Liver (tissue), 3 donors: ENCODE data around the gene SELENOV.

ENCODE experiments used
- EGR1 ChIP-seq, 2 donors: IDR thresholded peaks; 2 replicates each; pipeline ENCODE4 v1.6.1; 2016 to 2018; ENCODE audit warnings: antibody characterized with exemption in 2 of 2, low read depth in 2 of 2
- FOXA1 ChIP-seq: IDR thresholded peaks from 2 replicates; pipeline ENCODE4 v1.6.1; 2016; ENCODE audit warnings: antibody characterized with exemption
- HNF4G ChIP-seq: IDR thresholded peaks from 2 replicates; pipeline ENCODE4 v1.6.1; 2016; ENCODE audit warnings: antibody characterized with exemption
- RXRA ChIP-seq, 2 donors: IDR thresholded peaks; 2 replicates each; pipeline ENCODE4 v1.6.1; 2017 to 2018; ENCODE audit warnings: antibody characterized with exemption in 2 of 2, mild to moderate bottlenecking in 1 of 2
- SP1 ChIP-seq: IDR thresholded peaks from 2 replicates; pipeline ENCODE4 v1.6.1; 2018; ENCODE audit warnings: antibody characterized with exemption, mild to moderate bottlenecking
- TAF1 ChIP-seq: conservative IDR thresholded peaks from 2 replicates; pipeline ENCODE4 v1.6.1; 2016; ENCODE audit warnings: antibody characterized with exemption, mild to moderate bottlenecking
- TF ChIP-seq, protein P1 (sequence below): fragments of 150-350 bp; IDR thresholded peaks from 2 replicates; pipeline ENCODE4 v1.5.1; 2017; ENCODE audit warnings: improper control_type of control experiment, low read depth, low read length; ENCODE audit not compliant: missing input control
- TF ChIP-seq, protein P2 (sequence below): IDR thresholded peaks from 2 replicates; pipeline ENCODE4 v1.6.1; 2016; ENCODE audit warnings: antibody characterized with exemption
- donor health status: healthy.
- donor health status: healthy.

DNA sequence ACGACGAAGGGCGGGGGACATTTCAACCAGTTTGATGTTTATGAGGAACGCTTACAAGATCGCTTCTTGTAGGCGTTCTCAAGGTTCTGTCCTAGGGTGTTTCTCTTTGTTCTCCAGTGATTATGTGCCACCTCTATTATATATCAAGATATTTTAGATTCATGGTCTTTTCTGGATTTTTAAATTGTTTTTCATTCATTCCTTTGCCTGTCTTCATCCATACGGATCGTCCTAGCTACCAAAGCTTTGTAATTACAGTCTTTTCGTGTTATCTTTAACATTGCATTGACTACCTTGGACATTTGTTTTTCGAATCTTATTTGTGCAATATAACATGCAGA, 25.4 kb downstream of the SELENOV start:
- TF ChIP-seq, protein P1, sequence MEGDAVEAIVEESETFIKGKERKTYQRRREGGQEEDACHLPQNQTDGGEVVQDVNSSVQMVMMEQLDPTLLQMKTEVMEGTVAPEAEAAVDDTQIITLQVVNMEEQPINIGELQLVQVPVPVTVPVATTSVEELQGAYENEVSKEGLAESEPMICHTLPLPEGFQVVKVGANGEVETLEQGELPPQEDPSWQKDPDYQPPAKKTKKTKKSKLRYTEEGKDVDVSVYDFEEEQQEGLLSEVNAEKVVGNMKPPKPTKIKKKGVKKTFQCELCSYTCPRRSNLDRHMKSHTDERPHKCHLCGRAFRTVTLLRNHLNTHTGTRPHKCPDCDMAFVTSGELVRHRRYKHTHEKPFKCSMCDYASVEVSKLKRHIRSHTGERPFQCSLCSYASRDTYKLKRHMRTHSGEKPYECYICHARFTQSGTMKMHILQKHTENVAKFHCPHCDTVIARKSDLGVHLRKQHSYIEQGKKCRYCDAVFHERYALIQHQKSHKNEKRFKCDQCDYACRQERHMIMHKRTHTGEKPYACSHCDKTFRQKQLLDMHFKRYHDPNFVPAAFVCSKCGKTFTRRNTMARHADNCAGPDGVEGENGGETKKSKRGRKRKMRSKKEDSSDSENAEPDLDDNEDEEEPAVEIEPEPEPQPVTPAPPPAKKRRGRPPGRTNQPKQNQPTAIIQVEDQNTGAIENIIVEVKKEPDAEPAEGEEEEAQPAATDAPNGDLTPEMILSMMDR = no peak
- TF ChIP-seq, protein P2, sequence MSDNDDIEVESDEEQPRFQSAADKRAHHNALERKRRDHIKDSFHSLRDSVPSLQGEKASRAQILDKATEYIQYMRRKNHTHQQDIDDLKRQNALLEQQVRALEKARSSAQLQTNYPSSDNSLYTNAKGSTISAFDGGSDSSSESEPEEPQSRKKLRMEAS = no peak
- TF ChIP-seq EGR1 (IDR thresholded peaks at IDR 0.05; ENCODE audit: low read depth in 2 of 2) (no peak), HNF4G (no peak), SP1 (peak; percentile 6), RXRA (IDR thresholded peaks at IDR 0.05) (peak in 1 of 2 donors; percentile 2), FOXA1 (no peak), TAF1 (no peak)
